HG02973 (cell line): ENCODE results near the gene C10orf62.
"Not testable (repeated sequence)": the region's sequence is repeated elsewhere in the genome, so short reads cannot be mapped to it uniquely, and the experiment has no call there.

Source experiments
- ATAC-seq: cut with Tn5 transposase; IDR thresholded peaks from one replicate; pipeline ENCODE4 v1.9.1; 2021; ENCODE audit warnings: moderate library complexity; ENCODE audit not compliant: unreplicated experiment

Gene C10orf62

GRCh38 chr10:97627731-97628130, 38.2 kb downstream of the C10orf62 start:
- no peak for ATAC-seq

- no peak for ATAC-seq
Measured at GRCh38 chr10:97628228-97628627, 38.7 kb downstream of the C10orf62 start.

- no peak for ATAC-seq
Measured at GRCh38 chr10:97629289-97629688, 39.8 kb downstream of the C10orf62 start.

- ATAC-seq, result no peak
Measured at GRCh38 chr10:97631098-97631497, 41.6 kb downstream of the C10orf62 start.

GRCh38 chr10:97632949-97633884, 43.7 kb downstream of the C10orf62 start, which contains the start of gene MORN4:
Gene MORN4, minus strand, starts transcription at chr10:97633500. Its CDS starts 13,847 bp downstream, at chr10:97619653.
- ATAC-seq, result peak; percentile 97

- ATAC-seq, result no peak
Measured at GRCh38 chr10:97633921-97634320, 44.4 kb downstream of the C10orf62 start.

GRCh38 chr10:97635577-97635976, 46.1 kb downstream of the C10orf62 start:
- no peak for ATAC-seq

- ATAC-seq, result not testable (repeated sequence)
Measured at GRCh38 chr10:97639090-97639489, 49.6 kb downstream of the C10orf62 start.

GRCh38 chr10:97640174-97640867, 50.8 kb downstream of the C10orf62 start, which contains the start of gene PI4K2A:
Gene PI4K2A, plus strand, starts transcription at chr10:97640671. Its CDS starts 72 bp downstream, at chr10:97640743.
- peak; percentile 97 for ATAC-seq
